Measurements from ENCODE around the gene ALK. TPM values are rescaled to one million over a fixed set of nuclear protein-coding genes. Genes with fewer than 3 reads are reported as not detected.

ALK gene
- total RNA-seq, 4 donors from 2014 or later, result 0.06 to 4.1 TPM; not detected in 2

DNA sequence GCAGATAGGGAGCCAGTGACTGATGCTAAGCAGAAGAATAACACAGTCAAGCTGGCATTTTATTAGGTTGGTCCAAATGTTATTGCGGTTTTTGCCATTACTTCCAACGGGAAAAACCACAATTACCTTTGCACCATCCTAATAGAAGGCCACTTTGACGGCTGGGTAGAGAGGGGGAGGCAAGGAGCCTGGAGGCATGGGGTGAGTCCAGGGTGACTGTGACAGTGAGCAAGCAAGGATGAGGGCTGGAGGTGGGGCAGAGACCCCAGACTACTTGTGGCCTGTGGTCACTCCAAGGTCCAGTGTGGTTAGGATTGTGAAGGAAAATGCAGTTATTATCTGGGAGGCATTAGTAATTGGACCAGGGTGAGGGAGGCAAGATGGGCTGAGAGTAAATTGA is 416.6 kb downstream of the ALK start:
- no peaks in the 10 kb centered on the region for H3K36me3 ChIP-seq
- no peaks in the 10 kb centered on the region for H3K27me3 ChIP-seq
- intact Hi-C loops (cut with DNase I; ENCODE audit: low total_unique reads), result no loop called here
- no peak overlapping the region for H3K27ac ChIP-seq
- no peak for DNase-seq
- no peak overlapping the region for H3K4me3 ChIP-seq
- H3K4me1 ChIP-seq, result no peaks in the 10 kb centered on the region
- TF ChIP-seq POLR2A (IDR thresholded peaks at IDR 0.05), result no peak
- TF ChIP-seq, protein P1, sequence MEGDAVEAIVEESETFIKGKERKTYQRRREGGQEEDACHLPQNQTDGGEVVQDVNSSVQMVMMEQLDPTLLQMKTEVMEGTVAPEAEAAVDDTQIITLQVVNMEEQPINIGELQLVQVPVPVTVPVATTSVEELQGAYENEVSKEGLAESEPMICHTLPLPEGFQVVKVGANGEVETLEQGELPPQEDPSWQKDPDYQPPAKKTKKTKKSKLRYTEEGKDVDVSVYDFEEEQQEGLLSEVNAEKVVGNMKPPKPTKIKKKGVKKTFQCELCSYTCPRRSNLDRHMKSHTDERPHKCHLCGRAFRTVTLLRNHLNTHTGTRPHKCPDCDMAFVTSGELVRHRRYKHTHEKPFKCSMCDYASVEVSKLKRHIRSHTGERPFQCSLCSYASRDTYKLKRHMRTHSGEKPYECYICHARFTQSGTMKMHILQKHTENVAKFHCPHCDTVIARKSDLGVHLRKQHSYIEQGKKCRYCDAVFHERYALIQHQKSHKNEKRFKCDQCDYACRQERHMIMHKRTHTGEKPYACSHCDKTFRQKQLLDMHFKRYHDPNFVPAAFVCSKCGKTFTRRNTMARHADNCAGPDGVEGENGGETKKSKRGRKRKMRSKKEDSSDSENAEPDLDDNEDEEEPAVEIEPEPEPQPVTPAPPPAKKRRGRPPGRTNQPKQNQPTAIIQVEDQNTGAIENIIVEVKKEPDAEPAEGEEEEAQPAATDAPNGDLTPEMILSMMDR (IDR thresholded peaks at IDR 0.05), result no peak
- H3K9me3 ChIP-seq, result no peaks in the 10 kb centered on the region

DNA sequence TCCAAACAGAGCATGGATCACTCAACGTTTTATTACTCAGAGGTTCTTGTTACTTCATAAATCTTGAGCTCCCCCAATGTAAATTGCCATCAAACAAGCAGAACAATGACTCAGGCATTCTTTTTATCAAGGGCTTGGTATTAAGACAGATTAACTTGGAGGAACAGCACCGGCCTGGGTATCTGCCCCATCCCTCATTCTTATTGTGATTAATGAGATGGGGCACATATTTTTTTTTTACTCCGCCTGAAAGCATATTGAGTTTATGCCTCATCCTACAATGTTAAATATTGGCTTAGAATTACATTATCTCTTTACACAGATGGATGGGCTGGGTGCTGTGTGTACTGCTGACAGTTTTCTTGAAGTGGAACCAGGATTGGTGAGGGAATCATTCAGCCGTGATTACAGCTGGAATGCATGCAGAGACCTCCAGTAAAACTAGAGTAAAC is 418.9 kb downstream of the ALK start:
- H3K27me3 ChIP-seq, result no peaks in the 10 kb centered on the region
- intact Hi-C loops (cut with DNase I; ENCODE audit: low total_unique reads), result no loop called here
- DNase-seq, result no peak
- no peak overlapping the region for H3K4me3 ChIP-seq
- H3K4me1 ChIP-seq, result no peaks in the 10 kb centered on the region
- no peaks in the 10 kb centered on the region for H3K9me3 ChIP-seq
- H3K27ac ChIP-seq, result no peak overlapping the region
- TF ChIP-seq, protein P1 (IDR thresholded peaks at IDR 0.05), result no peak
- no peak for TF ChIP-seq POLR2A (IDR thresholded peaks at IDR 0.05)
- no peaks in the 10 kb centered on the region for H3K36me3 ChIP-seq

DNA sequence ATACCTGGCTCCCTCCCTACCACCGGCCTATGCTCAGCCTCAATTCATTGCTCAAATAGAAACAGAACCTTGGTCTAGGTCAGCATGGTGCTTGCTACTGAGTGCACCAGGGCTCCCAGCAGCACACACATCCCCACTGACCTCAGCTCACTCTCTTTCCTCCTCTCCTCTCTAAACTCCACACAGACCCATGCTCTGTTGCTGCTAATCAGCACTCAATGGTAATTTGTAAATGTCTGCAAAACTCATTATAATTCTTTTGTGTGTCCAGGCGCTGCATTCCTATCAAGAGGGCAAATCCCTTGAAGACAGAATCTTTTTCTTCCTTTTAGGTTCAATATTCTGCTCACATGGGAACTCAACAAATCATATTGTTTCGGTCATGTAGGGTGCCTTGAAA is 424.0 kb downstream of the ALK start:
- TF ChIP-seq, protein P1 (IDR thresholded peaks at IDR 0.05), result no peak
- no peak for TF ChIP-seq POLR2A (IDR thresholded peaks at IDR 0.05)
- Histone ChIP-seq H3K27ac (no peak overlapping the region), H3K4me3 (no peak overlapping the region), H3K36me3 (no peaks in the 10 kb centered on the region), H3K27me3 (no peaks in the 10 kb centered on the region), H3K9me3 (no peaks in the 10 kb centered on the region), H3K4me1 (no peaks in the 10 kb centered on the region)
- no peak for DNase-seq
- intact Hi-C loops (cut with DNase I; ENCODE audit: low total_unique reads), result no loop called here

DNA sequence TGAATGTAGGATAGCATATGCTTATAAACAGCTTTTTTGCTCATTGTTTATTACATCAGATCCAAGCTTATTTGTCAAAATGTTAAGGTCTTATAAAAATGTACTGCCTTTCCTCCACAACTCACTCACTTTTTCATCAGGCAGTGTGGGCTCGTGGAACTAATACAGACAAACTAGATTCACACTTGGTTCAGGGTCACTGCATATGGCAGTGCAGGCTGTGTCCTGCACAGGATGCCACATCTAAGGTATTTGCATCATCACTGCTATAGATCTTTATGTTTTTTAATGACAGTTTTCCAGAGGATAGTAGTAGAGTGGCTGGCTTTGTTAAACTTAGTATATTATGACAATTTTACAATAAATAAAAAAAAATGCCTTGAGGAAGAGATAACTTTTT is 425.2 kb downstream of the ALK start:
- H3K9me3 ChIP-seq, result no peaks in the 10 kb centered on the region
- no peak overlapping the region for H3K4me3 ChIP-seq
- H3K27me3 ChIP-seq, result no peaks in the 10 kb centered on the region
- no peak for TF ChIP-seq POLR2A (IDR thresholded peaks at IDR 0.05)
- TF ChIP-seq, protein P1 (IDR thresholded peaks at IDR 0.05), result no peak
- H3K36me3 ChIP-seq, result no peaks in the 10 kb centered on the region
- H3K27ac ChIP-seq, result no peak overlapping the region
- H3K4me1 ChIP-seq, result no peaks in the 10 kb centered on the region
- intact Hi-C loops (cut with DNase I; ENCODE audit: low total_unique reads), result no loop called here
- no peak for DNase-seq

DNA sequence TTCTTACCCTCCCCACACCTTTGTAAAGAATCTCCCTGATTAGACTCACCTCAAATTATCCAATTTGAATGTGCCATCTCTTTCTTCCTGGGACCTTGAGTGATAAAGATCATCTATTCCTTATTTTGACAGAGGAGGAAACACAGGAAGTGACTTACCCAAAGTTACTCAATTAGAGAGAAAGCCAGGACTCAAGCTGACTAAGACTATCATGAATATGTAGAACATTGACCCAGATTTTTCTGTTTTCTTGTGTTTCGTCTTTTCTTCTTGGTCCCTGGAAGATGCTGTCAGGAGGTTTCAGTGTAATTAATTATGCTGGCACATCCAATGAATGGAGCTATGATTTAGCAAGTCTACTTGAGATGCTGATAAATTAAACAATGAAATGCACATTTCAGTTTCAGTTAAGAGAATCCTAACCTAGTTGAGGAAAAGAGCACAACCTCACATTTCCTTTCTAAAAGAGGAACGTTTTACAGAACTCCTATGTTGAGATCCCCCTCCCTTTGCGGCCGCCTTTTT is 425.8 kb downstream of the ALK start:
- H3K36me3 ChIP-seq, result no peaks in the 10 kb centered on the region
- intact Hi-C loops (cut with DNase I; ENCODE audit: low total_unique reads), result no loop called here
- no peak overlapping the region for H3K27ac ChIP-seq
- no peaks in the 10 kb centered on the region for H3K27me3 ChIP-seq
- no peaks in the 10 kb centered on the region for H3K4me1 ChIP-seq
- H3K9me3 ChIP-seq, result no peaks in the 10 kb centered on the region
- H3K4me3 ChIP-seq, result no peak overlapping the region
- DNase-seq, result no peak
- TF ChIP-seq POLR2A (IDR thresholded peaks at IDR 0.05), result no peak
- TF ChIP-seq, protein P1 (IDR thresholded peaks at IDR 0.05), result no peak
